ENCODE measurements around the gene ELF4.

The ELF4 gene

DNA sequence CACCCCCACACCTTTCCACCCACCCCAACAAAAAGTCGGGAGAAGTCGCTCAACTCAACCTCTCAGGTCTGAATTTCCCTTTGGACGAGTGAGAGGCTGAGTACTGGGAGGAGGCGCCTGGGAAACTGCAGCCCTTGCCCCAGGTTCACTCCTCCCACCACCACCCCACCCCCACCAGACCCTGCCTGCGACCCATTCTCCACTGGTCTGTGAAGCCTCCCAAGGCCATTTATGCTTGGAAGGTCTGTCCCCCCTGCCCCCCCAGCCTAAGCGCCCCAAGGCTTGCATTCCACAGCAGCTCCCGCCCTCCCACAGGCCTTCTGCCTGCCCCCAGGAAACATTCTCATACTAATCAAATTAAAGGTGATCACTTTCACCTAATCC lies 27.2 kb downstream of the ELF4 start:
- DNase-seq = no peak

DNA sequence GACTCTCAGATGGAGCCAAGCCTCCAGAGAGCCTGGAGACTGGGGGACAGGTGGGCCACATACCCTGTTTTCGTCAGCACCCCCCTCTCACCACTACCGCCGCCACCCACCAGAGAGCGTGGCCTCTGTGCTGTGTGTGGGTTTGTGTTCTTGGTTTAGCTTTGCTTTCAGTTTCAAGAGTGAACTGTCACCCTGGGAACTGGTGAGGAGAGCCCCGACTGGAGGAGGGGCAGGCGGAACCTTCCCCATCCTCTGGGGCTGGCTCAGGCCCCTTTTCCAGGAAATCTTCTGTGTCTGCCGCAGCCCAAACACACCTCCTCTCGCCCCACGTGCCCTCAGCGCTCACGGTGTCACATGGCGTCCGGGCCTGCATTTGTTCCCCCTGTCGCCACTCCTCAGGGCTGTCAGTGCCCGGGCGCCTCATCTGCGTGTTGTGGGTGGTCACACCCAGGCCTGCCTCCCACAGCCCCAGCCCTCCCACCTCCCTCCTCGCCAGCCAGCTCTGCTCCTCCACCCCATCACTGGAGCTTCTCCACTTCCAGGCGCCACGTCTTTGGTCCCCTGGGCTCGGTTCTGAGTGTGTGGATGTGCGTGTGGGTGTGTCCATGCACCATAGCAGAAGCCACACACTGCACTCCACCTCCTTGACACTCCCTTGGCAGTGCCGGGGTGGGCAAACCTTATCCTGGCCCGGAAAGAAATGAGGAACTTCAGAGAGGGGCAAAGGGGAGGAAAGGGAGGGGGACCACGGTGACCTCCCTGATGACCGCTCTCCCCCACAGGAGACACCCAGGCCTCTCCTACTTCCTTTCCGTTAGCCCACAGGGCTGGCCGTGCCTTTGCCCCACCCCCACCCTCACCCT lies 27.8 kb downstream of the ELF4 start:
- no peak for DNase-seq

DNA sequence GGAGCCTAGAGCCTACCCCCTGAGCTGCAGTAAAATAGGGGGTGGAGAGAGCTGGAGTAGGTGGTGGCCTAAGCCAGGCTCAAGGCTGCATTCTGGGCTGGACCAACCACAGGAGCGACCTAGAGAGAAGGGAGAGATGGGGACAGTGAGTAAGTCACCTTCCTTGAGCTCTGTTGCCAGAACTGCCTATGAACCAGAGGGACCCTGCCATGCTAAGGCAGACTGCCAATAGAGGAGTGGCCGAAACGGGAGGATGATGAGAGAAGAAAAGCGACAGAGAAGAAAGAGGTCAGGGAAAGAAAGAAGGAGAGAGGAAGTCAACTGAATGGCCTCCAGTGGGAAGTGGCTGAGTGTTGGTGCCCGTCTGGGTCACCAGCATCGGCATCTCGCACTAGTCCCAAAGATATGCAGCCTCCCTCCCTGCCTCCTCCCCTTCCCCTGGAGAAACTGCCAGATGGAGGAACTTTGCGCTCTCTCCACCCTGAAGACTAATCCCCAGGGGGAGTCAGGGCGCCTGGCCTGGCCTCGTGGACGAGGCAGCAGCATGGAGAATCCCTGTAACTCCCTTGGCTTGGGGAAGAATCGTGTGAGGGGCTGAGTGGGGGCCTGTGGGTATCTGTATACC lies 28.8 kb downstream of the ELF4 start:
- DNase-seq = no peak

DNA sequence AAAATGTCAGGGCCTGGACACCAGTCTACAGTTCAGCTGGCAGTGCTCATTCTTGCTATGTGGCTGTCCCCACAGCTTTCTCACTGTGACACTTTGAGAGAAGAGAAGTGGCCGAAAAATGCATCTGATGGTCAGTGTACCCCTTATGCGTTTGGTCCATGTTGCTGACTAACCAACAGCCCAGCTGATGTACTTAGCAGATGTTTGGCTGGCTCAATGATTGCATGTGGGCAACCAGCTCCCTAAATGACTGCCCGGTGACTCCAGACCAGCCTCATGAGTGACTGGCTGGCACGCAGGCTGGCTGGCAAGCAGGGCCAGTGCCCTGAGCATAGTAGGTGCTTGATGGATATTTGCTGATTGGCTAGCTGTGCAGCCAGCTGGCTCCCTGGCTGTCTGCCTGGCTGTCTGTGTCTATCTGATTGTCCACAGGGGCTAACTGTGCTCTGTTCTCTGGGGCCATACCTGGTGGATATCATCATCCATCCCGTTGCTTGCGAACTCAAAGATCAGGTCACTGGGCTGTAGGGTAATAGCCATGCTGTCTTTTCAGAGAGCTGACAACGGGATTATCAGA lies 29.4 kb downstream of the ELF4 start:
- DNase-seq = no peak

DNA sequence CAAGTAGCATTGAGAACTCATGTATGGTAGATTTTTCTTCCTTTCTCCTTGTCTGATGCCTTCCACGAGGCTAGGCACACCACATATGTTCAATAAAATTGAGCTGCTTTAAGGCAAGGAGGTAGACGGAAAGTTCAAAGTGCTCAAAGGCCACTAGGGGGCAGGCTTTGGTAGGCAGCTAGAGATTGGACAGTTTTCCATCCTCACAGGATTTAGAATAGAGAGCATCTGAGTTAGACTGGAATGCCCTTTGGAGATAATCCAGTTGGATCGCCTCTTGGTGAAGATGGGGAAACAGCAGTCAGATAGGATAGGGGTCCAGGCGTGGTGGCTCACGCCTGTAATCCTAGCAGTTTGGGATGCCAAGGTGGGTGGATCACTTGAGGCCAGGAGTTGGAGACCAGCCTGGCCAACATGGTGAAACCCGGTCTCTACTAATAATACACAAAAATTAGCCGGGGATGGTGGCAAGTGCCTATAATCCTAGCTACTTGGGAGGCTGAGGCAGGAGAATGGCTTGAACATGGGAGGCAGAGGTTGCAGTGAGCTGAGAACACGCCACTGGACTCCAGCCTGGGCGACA lies 30.4 kb downstream of the ELF4 start:
- peak; percentile 1 to 27 for DNase-seq

DNA sequence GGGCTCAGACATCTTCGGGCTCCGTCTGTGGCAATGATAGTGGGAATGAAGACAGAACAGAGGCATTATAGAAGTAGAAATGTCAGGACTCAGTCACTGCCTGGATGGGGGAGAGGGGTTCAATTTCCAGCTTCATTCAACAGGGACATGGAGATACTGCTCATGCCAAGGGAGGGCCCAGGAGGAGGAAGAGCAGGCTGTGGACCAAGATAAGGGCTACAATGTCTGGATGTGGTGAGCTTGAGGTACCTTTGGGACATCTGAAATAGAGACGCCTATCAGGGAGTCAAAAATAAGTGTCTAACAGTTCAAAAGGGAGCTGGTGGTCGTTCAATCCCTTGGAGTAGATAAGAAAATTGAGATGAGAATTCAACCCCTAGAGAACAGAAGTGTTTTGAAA lies 34.5 kb downstream of the ELF4 start:
- no peak for DNase-seq

DNA sequence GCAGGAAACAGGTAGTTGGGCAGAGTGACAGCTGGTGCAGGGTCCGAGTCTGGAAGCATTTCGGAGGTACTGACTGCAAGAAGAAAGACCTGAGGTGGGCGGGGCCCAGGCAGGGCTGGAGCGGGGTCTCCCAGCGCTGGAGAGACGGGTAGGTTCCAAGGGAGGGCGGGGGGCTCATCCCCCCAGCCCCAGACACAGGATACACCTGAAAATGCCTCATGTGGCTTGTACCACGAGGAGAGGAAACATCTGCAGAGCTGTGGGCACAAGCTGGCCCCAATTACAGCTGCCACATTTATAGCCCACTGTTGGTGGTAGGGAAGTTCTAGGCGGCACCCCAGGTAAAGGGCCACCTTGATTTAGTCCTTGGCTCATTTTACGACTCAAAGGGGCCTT lies 38.0 kb downstream of the ELF4 start:
- DNase-seq = no peak

DNA sequence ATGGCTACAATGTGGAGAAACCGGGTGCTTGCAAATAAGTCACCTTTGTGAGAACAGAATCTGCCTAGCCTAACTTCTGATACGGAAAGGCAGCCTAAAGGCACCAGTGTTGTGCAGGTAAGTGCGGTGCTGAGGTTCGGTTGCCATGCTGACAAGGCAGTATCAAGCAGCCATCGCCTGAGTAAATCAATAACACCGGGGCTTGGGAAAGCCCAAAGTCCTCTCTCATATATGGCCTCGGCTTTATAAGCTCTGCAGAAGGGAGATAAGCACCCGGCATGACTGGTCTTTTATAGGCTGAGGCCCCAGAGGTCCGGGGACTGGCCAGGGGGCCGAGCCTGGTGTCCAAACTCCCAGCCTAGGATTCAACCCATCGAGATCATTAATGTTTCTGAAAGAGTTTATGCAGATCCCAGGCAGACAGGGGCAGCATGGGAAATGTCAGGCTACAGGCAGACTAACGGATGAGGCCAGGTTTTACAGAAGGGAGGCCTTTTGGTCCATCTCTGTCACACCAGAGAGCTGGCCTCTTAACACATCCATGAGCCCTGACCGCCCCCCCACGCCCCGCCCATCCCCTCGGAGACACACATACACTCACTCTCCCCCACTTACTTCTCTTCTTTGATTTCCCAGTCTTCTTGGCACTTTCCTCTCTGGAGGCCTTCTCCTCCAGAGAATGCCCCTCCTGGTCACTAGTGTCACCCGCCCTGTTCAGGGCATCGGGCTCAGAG lies 38.5 kb downstream of the ELF4 start:
- no peak for DNase-seq

DNA sequence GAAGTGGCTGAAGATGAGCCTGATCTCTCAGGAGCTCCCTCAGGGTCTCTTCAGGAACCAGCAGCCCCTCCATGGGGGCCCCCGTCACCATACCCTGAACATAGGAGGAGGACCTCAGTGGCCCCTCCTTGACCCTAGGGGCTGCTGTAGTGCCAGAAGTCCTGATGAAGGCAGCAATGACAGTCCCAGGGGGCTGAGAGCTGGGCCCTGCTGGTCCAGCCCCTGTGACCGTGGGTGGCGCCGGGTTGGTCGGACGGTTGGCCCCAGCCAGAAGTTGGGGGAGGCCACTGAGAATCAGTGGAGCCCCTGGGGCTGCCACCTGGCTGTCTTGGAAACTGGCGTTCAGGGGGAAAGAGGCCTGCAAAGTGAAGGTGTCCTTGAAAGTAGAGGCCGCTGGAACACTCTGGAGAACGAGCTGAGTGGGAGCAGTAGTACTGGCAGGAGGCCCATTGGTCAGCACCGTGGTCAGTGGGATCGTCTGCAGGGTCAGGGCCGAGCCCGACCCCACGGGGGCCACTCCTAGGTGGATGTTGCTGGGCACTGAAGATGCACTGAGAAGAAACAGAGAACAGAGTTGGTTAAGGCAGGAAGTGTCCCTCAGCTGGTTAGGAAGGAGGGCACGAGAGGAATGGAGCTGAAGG lies 43.2 kb downstream of the ELF4 start:
- DNase-seq = no peak

DNA sequence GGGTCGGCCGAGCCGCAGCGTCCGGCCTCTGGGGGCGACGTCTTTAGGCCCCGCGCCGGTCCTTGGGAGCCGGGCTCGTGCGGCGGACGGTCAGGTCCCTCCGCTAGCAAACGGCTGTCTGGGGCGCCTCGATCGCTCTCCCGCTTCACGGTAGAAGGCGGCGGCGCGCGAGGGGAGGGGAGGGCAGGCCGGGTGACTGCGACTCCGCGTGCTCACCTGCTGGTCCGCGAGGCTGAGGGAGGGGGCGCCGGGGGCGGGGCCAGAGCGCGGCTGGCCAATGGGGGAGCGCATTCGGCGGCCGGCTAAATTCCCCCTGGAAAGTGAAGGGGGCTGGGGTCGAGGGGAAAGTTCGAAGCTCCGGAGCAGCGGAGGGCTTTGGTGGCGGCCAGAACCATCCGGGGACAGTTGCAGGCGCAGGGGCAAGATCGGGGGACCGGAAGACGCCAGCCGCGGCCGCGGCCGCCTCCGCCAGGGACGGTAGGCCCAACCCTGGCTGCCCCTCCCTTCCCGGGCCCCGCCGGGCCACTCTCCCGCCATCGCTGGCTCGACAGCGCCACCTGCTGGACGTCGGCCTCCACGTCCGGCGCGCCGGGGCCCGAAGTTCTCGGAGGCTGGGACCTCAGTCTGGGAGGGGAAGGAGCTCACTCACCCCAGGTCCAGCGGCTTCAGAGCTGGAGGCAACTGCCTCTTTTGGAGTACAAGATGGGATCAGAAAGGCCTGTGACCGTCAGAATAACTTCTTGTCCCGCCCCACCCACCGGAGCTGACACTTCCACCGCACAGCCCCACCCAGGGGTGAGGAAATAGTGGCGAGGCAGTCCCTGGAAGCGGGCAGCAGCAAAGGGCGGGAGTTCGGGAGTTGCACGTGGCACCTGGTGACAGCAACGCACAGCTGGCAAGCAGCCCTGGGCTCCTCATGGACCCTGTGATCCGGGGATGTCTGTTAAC lies 49.9 kb downstream of the ELF4 start:
- peak in 1 of 2 experiments; percentile 31 for DNase-seq

DNA sequence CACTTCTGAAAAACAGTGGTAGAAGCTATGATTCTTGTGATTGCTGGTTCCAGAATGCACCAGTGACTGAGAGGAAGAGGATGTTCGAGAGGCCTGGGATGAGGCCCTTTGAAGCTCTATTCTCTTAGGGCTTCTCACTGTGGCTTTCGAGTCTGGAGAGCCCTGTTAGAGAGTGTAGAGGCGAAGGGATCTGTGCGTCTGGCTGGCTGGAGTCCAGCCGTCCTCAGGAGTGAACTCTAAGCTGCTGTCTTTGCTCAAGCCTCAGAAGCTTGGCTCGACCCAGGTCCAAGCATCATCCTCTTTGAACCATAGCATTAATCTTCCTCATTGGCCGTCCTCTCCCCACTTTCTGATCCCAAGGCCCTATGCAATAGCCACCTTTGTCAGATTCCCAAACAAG lies 51.6 kb downstream of the ELF4 start:
- DNase-seq = no peak

DNA sequence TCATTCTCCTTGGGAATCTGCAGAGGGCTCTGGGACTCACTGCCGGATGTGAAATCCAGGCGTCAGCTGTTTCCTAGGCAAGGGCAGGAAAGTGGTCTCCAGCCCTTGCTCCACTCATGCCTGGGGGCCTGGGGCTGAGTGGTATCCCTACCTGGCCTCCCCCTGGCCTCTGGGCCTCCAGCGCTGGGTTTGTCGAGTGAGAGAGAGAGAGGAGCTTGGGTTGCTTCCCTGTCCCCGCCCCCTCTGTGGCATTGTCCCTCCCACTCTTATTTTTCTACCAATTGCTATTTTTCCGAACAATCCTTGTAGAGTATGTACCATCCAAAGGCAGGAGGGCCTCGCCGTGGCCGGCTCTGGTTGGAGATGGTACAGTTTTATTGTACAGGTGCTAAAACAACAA lies 53.1 kb downstream of the ELF4 start:
- DNase-seq = no peak

DNA sequence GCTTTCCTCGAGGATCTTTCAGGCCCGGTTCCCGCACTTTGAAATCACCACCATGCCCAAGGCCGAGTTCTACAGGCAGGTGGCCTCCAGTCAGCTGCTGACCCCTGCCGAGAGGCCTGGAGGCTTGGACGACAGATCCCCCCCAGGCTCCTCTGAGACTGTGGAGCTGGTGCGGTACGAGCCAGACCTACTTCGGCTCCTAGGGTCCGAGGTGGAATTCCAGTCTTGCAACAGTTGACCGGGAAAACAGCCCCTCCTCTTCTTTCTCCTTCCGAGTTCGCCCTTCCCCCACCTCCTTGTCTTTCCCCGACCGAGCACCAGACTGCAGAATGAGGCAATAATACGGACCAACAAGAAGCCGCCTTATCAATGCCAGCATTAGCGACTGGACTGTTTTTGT lies 54.4 kb downstream of the ELF4 start:
- no peak for DNase-seq

DNA sequence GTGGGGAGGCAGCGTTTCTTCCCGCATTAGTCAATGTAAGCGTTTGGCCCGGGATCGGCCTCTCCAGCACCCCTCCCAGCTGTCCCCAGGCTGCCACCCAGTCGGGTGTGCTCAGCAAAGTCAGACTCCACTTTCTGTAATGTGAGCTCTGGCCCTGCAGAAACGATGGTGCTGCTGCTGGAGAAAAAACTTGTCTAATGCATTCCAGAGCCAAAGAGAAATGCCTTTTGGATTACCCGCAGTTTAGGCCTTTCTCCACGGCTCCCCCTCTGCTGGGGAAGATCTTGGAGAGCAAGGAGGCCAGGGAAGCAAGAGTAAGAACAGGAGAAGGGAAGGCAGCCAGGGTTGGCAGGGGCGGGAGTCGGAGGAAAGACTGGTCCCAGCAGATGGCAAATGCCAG lies 55.2 kb downstream of the ELF4 start:
- no peak for DNase-seq

DNA sequence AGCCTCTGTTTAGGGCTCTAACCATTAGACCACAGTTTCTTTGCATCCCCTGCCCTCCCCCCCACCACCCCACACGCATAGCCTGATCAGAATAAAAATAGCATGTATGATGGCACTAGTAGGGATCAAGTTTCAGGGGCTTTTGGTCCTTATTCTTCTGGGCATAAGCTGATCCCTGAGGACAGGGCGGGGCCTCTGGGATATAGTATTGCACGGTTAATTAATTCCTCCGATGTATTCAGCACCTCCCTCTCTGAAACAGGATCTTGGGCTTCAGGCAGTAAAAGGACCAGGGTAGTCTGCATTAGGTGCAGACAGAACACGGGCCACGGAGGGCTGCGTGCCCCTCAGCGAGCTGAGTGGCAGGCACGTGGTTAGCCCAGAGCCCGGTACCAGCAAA lies 57.1 kb downstream of the ELF4 start:
- no peak for DNase-seq

DNA sequence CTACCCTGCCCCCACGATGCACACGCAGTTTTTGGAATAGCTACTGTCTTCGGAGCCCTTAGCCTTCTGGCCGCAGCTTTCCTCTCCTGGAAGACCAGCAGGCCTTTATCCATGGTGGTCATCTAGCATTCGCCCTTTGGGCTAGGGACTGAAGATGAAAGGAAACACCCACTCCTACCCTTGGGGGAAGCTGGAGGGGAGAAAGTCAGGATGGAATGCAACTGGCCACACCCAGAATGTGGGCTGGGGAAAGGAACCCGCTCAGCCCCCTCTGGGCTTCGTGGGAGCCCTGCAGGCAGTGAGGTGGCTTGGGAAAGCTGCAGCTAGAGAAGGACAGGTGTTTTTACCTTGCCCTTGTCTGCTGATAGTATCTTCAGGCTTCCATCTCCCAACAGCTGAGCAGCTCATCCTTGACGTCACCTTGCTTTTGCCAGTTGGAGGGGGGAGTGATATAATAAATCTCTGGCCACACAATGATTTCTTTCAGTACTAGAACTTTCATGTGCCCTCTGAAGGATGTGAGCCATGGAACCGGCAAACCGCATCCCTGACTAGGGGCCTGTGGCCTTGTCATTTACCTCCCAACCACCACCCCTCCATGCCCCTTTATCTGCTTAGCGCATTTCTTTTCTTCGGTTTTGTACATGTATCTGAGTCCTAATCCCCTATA lies 59.0 kb downstream of the ELF4 start:
- no peak for DNase-seq

DNA sequence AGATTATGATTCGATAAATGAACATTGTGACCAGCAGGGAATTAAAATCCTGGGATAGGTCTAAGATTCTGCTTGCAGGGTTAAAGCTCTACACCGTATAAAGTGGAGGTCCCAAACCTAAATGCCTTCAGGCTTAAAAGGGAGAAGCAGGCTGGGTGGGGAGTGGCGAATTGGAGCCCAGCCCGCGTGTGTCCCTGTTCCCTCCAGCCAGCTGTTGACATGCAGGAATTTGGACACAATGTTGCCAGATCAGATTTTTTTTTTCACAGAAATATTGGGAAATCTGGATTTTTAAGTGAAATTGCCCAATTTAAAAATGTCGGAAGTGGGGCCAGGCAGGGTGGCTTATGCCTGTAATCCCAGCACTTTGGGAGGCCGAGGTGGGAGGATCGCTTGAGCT lies 60.5 kb downstream of the ELF4 start:
- DNase-seq = no peak

DNA sequence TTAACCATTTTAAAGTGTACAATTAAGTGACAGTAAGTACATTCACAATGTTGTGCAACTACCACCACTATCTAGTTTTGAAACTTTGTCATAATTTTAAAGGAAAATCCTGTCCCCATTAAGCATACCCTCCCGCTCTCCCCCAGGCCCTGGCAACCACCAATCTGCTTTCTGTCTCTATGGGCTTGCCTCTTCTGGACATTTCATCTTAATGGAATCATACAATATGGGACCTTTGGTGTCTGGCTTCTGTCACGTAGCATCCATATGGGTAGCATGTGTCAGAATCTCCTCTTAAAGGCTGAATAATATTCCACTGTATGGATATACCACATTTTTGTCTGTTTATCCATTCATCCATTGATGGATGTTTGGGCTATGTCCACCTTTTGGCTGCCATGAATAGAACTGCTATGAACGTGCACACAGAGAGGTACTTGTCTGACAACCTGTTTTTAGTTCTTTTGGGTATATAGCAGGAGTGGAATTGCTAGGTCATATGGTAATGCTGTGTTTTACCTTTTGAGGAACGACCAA lies 61.5 kb downstream of the ELF4 start:
- no peak for DNase-seq

DNA sequence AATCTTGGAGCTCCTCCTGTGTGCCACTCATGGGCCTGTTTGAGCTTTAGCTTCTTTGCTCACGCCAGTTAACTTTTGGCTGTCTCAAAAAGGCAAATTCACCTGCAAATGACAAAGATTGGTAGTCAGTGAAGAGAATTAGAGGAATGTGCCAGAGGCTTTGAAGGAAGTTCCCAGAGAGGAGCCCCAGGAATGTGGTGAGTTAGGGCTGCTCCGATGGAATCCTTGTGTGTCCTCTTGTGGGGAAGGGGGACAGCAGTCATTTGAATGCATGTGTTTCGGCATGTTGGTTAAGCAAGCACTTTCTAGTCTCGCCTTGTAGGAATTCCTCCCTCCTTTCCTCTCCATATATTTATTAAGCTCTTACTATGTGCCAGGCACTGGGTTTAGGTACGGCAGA lies 62.9 kb downstream of the ELF4 start:
- no peak for DNase-seq

DNA sequence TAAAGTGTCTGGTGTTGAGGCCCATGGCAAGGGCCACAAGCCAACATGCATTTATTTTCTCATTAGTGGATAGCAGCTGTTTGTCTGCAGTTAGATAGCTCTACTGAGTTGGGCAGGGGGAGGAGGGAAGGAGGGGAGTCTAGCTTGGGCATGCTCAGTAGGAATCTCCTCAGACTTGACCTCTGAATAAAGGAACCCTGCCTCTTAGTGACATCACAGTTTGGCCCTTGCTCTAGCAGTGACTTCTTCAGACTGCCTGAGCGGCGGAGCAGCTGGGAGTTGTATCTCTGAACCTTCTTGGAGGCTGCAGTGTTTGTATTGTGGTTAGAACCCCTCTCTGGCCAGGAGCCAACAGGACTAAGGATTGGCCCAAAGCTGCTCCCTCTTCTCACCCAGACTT lies 70.5 kb downstream of the ELF4 start:
- no peak for DNase-seq

DNA sequence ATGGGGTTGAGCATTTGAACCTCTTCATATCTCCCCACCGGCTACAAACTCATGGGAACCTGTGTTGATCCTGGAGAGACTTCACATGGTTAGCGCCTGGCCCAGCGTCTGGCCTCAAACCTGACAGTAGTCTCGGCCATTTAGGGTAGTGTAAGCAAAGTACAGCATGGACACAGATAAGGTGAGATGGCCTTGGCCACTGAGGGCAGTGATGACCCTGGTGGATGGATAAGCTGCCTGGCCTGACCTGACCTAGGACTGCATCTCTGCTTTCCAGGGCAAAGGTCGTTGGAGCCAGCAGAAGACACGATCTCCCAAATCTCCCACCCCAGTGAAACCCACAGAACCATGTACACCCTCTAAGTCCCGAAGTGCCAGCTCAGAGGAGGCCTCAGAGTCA lies 76.1 kb downstream of the ELF4 start:
- no peak for DNase-seq
